ENCODE results near the gene NHSL1.

The NHSL1 gene, protein sequence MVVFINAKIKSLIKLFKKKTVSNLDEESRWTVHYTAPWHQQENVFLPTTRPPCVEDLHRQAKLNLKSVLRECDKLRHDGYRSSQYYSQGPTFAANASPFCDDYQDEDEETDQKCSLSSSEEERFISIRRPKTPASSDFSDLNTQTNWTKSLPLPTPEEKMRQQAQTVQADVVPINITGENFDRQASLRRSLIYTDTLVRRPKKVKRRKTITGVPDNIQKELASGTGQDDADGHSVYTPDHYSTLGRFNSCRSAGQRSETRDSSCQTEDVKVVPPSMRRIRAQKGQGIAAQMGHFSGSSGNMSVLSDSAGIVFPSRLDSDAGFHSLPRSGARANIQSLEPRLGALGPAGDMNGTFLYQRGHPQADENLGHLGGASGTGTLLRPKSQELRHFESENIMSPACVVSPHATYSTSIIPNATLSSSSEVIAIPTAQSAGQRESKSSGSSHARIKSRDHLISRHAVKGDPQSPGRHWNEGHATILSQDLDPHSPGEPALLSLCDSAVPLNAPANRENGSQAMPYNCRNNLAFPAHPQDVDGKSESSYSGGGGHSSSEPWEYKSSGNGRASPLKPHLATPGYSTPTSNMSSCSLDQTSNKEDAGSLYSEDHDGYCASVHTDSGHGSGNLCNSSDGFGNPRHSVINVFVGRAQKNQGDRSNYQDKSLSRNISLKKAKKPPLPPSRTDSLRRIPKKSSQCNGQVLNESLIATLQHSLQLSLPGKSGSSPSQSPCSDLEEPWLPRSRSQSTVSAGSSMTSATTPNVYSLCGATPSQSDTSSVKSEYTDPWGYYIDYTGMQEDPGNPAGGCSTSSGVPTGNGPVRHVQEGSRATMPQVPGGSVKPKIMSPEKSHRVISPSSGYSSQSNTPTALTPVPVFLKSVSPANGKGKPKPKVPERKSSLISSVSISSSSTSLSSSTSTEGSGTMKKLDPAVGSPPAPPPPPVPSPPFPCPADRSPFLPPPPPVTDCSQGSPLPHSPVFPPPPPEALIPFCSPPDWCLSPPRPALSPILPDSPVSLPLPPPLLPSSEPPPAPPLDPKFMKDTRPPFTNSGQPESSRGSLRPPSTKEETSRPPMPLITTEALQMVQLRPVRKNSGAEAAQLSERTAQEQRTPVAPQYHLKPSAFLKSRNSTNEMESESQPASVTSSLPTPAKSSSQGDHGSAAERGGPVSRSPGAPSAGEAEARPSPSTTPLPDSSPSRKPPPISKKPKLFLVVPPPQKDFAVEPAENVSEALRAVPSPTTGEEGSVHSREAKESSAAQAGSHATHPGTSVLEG (N-terminal part only)

DNA sequence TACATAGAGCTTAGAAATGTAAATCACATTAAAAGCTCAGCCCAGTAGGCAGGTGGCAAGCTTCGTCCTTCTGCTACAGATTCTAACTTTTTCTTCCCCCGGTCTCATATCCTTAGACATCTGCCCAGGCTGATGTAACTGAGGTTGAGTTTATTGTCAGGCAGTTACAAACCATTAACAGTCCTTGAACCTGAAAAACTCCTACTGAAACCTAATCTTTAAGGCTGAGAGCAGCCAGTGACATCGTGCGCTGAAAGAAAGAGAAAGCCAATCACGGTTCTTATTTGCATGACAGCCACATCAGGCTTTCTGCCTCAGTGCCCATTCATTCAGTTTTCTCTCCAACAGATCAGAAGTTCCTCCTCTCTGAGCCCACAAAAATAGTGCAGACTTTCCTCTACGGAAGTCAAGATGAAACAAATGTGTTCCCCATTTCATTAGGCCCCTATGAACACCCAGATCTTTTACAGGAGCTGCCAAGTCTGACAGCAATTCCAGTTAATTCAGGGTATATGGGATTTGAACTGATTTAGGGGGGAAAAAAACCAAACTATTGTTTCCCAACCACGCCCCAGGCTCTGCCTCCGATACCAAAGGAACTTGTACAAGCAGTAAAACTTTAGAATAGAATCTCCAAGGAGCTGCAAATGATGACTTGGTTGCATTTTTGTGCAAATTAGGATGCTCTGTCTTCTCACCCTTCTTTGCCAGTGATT, at the start of gene NHSL1:
NHSL1 (minus strand) TSS at position 192 of the 716 bp plus-strand sequence. CDS start 204 bp downstream, outside the sequence.
- H3K9ac ChIP-seq (ENCODE audit: low read length), result no peak within 1 kb of the TSS

DNA sequence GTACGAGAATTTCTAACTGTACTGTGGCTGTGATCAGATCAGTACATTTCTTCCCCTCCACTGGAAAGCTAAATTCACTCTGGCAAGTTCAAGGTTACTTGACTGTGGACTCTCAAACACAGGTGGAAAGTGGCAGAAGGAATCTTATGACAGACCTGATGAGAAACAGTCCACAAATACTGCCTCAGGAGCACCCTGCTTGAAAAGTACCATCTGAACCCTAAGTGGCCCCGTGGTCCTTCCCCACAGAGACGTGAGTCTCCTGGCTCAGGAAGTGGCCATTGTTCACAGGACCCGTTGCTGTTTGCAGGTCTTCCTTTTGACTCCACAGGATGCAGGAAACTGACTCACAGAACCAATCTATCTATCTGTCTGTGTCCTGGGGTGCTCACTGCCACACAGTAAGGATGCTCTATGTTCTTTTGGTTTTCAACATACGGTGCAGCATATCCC, 47.5 kb upstream of the NHSL1 start:
- Histone ChIP-seq H4K20me1 (ENCODE audit: low read depth, low read length) (no peaks in the 10 kb centered on the region), H3K4me3 (ENCODE audit: insufficient read depth, low read length, poor library complexity, severe bottlenecking) (no peak overlapping the region), H2AFZ (ENCODE audit: low read depth, low read length, severe bottlenecking) (no peak overlapping the region), H3K27me3 (ENCODE audit: low read length) (no peaks in the 10 kb centered on the region), H3K36me3 (ENCODE audit: low read length) (no peaks in the 10 kb centered on the region), H3K4me2 (ENCODE audit: low read depth, low read length, poor library complexity, severe bottlenecking) (no peak overlapping the region), H3F3A (ENCODE audit: insufficient read depth) (no peaks in the 10 kb centered on the region), H3K9me3 (ENCODE audit: insufficient read depth, low read length) (no peaks in the 10 kb centered on the region), H3K79me2 (ENCODE audit: insufficient read depth, low read length) (no peaks in the 10 kb centered on the region), H3K27ac (ENCODE audit: low read depth, low read length) (no peak overlapping the region), H3K9ac (ENCODE audit: low read length) (no peak overlapping the region), H3K9me2 (replicated peaks; ENCODE audit: insufficient read depth, low read length) (no peaks in the 10 kb centered on the region)
- TF ChIP-seq, protein P1, sequence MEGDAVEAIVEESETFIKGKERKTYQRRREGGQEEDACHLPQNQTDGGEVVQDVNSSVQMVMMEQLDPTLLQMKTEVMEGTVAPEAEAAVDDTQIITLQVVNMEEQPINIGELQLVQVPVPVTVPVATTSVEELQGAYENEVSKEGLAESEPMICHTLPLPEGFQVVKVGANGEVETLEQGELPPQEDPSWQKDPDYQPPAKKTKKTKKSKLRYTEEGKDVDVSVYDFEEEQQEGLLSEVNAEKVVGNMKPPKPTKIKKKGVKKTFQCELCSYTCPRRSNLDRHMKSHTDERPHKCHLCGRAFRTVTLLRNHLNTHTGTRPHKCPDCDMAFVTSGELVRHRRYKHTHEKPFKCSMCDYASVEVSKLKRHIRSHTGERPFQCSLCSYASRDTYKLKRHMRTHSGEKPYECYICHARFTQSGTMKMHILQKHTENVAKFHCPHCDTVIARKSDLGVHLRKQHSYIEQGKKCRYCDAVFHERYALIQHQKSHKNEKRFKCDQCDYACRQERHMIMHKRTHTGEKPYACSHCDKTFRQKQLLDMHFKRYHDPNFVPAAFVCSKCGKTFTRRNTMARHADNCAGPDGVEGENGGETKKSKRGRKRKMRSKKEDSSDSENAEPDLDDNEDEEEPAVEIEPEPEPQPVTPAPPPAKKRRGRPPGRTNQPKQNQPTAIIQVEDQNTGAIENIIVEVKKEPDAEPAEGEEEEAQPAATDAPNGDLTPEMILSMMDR (IDR thresholded peaks at IDR 0.05; ENCODE audit: insufficient read depth, low read length, poor library complexity, severe bottlenecking), result no peak
- TF ChIP-seq EZH2phosphoT487 (conservative IDR thresholded peaks at IDR 0.05; ENCODE audit: low read length), result no peak

More for the DNA sequence above, at the start of gene NHSL1:
- H3K9me2 ChIP-seq (replicated peaks; ENCODE audit: insufficient read depth, low read length), result no peaks in the 10 kb centered on the region
- H3K27me3 ChIP-seq (ENCODE audit: low read length), result no peaks in the 10 kb centered on the region
- no peak within 1 kb of the TSS for H3K4me2 ChIP-seq (ENCODE audit: low read depth, low read length, poor library complexity, severe bottlenecking)
- no peak within 1 kb of the TSS for H2AFZ ChIP-seq (ENCODE audit: low read depth, low read length, severe bottlenecking)
- no peaks in the 10 kb centered on the region for H3K79me2 ChIP-seq (ENCODE audit: insufficient read depth, low read length)
- no peak for TF ChIP-seq EZH2phosphoT487 (conservative IDR thresholded peaks at IDR 0.05; ENCODE audit: low read length)
- TF ChIP-seq, protein P1 (IDR thresholded peaks at IDR 0.05; ENCODE audit: insufficient read depth, low read length, poor library complexity, severe bottlenecking), result no peak
- H3K36me3 ChIP-seq (ENCODE audit: low read length), result no peaks in the 10 kb centered on the region
- H4K20me1 ChIP-seq (ENCODE audit: low read depth, low read length), result no peaks in the 10 kb centered on the region
- no peaks in the 10 kb centered on the region for H3K9me3 ChIP-seq (ENCODE audit: insufficient read depth, low read length)
- no peaks in the 10 kb centered on the region for H3F3A ChIP-seq (ENCODE audit: insufficient read depth)
- no peak within 1 kb of the TSS for H3K4me3 ChIP-seq (ENCODE audit: insufficient read depth, low read length, poor library complexity, severe bottlenecking)
- H3K27ac ChIP-seq (ENCODE audit: low read depth, low read length), result no peak within 1 kb of the TSS

DNA sequence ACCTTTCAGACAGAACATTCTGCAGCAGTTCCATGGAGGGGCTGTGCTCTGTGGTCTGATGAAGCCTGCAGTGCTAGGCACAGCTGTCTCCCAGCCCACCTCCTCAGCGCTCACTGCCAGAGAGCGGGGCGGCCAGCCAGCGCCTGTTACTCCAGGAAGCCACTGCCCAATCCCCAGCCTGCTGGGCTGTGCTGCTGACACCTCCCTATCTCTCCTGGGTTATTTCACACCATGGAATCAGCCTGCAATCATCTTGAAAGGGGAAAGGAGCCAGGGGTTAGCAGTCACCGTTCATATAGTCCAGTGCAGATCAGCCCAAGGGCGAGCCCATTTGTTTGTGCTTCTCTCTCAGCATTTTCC, 46.3 kb upstream of the NHSL1 start:
- Histone ChIP-seq H3K36me3 (ENCODE audit: low read length) (no peaks in the 10 kb centered on the region), H3K9ac (ENCODE audit: low read length) (no peak overlapping the region), H3K4me2 (ENCODE audit: low read depth, low read length, poor library complexity, severe bottlenecking) (no peak overlapping the region), H3K4me3 (ENCODE audit: insufficient read depth, low read length, poor library complexity, severe bottlenecking) (no peak overlapping the region), H3K9me2 (replicated peaks; ENCODE audit: insufficient read depth, low read length) (no peaks in the 10 kb centered on the region), H3K27me3 (ENCODE audit: low read length) (no peaks in the 10 kb centered on the region), H3K79me2 (ENCODE audit: insufficient read depth, low read length) (no peaks in the 10 kb centered on the region), H4K20me1 (ENCODE audit: low read depth, low read length) (no peaks in the 10 kb centered on the region), H3K27ac (ENCODE audit: low read depth, low read length) (no peak overlapping the region), H2AFZ (ENCODE audit: low read depth, low read length, severe bottlenecking) (no peak overlapping the region), H3K9me3 (ENCODE audit: insufficient read depth, low read length) (no peaks in the 10 kb centered on the region), H3F3A (ENCODE audit: insufficient read depth) (no peaks in the 10 kb centered on the region)
- TF ChIP-seq EZH2phosphoT487 (conservative IDR thresholded peaks at IDR 0.05; ENCODE audit: low read length), result no peak
- TF ChIP-seq, protein P1 (IDR thresholded peaks at IDR 0.05; ENCODE audit: insufficient read depth, low read length, poor library complexity, severe bottlenecking), result no peak
